UCSD-AML1 (cell line): ENCODE measurements around the gene CCDC190.
"Not testable (repeated sequence)": the region's sequence is repeated elsewhere in the genome, so short reads cannot be mapped to it uniquely, and the experiment has no call there.

Experiments used
- DNase-seq: peaks from one replicate; lab custom pipeline; 2025; ENCODE audit not compliant: unreplicated experiment; lab: John Stamatoyannopoulos, UW

CCDC190 gene

DNA sequence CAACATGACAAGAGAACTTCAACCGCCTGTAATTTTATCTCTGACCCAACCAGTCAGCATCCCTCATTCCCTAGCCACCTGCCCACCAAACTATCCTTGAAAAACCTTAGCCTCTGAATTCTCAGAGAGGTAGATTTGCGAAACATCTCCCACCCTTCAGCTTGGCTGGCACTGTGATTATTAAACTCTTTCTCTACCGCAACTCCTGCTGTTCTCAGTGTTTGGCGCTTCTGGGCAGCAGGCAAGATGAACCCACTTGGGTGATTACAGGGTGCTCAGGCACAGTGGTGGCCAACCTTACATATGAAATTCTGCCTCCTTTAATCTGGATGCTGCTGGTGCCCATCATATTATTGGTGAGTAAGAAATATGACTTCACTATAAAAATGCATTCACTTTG, 22.1 kb downstream of the CCDC190 start:
- DNase-seq, result no peak

DNA sequence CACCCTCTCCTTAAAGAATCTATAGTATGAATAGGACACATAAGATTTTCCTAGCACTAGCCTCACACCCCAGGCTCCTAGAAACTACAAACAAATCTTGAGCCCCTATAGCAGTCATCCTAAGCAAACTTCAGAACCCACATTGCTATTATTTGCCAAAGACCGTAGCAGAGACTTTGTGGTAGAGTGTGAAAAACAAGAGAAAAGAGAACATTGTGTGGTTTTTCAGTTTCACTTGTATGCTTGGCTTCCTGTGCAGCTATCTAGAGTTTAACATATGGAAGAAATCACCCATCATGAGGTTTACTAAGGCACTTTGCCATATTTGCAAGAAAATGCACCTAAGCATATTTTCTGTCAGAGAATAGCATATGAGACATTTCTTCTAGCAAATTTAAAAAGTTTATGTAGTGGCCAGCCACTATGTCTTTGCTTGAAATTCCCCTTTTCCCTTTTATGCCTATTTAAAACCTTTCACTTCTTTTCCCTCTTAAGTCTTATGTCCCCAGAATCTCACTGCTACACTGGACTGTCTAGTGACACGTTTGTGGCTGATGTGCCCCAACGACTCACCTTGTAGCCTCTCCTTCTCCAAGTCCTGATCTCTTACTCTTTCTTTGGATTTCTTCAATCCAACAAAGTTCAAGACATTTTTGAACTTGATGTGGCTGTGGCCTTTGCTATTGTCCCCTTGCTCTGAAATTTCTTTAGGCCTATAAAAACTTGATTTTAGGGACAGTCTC, 25.6 kb downstream of the CCDC190 start:
- no peak for DNase-seq

DNA sequence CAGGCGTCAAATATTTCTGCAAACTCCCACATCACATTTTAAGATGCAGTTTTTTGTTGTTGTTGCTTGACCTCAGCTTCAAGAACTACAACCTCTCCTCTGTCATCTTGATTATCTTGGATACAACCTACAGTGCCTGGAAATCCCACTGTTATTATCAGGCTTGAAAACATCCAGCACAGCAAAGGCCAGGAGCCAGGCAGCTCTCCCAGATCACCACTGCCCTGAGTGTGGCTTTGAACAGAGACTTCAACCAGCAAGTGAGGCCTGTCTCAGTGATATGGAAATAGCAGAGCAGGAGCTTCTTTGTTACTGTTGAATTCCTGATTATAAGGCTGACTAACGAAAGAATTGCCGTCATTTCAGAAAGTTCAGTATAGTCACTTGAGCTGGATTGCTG, 28.5 kb downstream of the CCDC190 start:
- DNase-seq, result no peak

DNA sequence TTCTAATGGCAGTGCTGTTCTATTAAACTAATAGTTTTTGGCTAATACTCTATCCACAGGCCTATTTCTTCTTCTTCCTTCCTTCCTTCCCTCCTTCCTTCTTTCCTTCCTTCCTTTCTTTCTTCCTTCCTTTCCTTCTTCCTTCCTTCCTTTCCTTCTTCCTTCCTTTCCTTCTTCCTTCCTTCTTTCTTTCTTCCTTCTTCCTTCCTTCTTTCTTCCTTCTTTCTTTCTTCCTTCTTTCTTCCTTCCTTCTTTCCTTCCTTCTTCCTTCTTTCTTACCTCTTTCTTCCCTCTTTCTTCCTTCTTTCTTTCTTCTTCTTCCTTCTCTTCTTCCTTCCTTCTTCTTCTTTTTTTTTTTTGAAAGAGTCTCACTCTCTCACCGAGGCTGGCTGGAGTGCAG, 31.7 kb downstream of the CCDC190 start:
- DNase-seq, result no peak

DNA sequence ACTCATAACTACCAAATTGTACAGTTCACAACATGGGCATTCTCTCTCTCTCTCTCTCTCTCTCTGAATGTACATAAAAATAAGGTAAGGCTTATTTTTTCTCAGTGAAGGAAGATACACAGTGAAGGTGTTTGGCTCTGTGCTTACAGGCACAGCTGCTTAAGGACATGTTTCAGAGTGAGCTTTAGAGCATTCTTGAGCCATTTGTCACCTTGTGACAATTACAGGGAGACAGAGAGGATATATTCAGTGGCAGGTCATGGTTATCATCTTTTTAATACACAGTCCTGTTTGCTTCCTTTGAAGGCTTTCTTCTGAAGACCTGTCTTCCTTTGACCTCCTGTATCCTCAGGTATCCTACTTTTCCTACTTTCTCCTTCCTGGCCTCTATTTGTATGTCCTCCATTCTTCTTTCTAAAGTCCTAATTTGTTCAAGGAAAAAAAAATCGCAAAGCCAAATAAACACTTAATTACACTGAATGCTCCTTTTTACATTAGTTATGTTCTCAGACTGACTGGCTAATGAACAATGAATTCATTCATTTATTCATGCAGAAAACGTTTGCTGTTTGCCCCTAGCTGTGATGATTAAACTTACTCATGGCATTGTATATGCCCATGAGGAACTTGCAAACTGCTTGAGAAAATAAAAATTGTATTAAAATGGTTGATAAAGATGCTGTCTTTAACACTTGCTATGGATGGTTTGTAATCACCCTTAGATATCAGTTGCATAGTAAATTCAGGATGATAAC, 37.0 kb downstream of the CCDC190 start:
- DNase-seq, result no peak

DNA sequence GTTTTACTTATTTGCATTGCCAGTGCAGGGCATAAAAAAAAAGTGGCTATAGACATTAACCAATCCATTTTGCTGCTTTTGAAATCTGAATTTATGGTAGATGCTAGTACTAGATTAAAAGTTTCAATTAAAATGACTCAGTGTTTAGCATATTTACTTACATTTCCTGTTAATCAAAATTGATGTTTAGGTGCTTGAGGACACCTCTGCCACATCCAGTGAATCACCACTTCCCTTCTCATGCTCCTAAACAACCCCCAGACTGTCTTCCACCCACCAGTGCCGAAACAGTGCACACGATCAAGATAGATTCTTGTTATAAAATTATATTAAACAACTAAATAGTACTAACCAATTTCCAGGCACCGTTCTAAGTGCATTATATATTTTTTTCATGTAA, 37.7 kb downstream of the CCDC190 start:
- no peak for DNase-seq

DNA sequence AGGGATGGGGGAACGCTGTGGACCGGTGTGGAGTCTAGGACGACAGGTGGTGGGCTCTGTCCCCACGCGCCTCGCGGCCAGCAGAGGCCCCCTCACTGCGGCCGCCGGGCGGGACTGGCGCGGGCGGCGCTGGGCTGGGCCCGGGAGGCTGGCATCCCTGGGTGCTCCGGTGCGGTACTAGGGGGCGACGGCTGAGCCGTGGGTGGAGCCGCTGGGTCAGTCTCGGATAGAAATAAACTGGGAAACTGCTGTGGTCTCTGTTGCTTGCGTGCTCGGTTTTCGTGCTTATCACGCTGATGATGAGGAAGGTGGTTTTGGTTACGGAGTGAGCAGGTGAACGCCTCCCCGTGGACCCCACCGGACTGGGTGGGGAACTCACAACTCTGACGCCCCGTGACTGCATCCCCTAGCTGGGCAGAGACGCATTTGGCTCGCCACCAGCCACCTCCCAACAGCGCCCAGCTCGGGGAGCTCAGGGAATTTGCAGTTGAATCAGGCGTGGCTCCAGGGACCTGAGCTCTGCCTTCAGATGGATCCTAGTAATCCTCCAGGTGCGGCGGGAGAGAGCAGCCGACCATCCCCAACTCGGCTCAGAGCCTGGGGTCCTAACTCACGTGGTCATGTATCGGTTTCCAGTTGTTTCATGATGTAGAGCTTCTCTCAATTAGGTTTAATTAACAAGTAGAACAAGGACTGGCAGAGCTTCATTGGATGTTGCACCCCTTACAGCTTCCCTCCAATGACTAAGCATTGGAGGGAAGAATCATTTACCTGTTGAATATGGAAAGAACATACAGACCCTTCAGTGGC, 38.4 kb downstream of the CCDC190 start:
- DNase-seq, result no peak

DNA sequence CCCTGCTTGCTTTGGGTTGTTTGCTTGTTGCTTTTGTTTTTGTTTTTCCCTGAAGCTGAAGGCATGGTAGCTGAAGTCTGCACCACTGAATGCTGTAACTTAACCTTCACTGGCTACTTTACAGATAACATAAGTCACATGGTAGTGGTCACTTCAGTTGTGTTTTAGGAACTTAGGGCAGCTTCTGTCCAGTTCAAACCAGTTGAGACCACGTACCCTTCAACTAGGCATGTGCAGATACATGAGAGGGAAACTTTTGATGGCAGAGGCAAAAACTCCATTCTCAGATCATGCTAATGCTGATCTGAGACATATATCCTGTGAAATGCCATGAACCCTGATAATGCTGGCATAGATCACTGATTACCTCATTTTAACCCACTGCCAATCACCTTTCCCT, 42.3 kb downstream of the CCDC190 start:
- not testable (repeated sequence) for DNase-seq

DNA sequence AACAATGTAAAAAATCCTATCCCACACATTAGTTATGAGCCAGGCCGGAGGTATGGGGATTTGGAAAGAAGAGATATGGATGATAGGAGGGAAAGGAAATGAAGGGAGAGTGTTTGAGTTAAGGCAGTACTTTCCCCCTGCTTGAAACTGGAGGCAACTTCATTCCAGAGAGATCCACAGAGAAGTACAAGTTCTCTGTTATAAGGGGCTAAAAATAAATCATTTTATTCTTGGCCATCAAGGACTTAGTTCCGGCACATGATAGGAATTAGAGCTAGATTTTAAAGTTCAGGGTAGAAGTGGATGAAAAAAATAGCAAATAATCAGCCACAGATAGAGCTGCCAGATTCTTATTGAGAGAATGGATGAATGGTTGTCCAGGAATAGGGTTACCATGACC, 42.8 kb downstream of the CCDC190 start:
- DNase-seq, result not testable (repeated sequence)

DNA sequence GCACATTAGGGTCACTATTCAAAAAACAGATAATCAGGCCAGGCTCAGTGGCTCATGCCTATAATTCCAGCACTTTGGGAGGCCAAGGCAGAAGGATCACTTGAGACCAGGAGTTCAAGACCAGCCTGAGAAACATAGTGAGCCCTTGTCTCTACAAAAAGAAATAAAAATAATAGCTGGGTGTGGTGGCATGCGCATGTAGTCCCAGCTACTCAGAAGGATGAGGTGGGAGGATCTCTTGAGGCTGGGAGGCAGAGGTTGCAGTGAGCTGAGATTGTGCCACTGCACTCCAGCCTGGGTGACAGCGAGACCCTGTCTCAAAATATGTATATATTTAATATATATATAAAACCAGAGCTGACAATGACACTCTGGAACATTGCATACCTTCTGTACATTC, 48.6 kb downstream of the CCDC190 start:
- not testable (repeated sequence) for DNase-seq

DNA sequence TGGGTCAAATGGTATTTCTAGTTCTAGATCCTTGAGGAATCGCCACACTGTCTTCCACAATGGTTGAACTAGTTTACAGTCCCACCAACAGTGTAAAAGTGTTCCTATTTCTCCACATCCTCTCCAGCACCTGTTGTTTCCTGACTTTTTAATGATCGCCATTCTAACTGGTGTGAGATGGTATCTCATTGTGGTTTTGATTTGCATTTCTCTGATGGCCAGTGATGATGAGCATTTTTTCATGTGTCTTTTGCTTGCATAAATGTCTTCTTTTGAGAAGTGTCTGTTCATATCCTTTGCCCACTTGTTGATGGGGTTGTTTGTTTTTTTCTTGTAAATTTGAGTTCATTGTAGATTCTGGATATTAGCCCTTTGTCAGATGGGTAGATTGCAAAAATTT, 53.5 kb downstream of the CCDC190 start:
- DNase-seq, result not testable (repeated sequence)
